Stimulated activated naive CD8-positive, alpha-beta T cell treated with anti-CD3 and anti-CD28 coated beads, Interleukin-15, Interleukin-2, amounts not matched to agents 100 ng/mL and 50 ng/mL, for 24 hours (primary cell): Measurements from ENCODE around the gene SPSB1.
A peak's percentile ranks its signal among the peaks of the same experiment; 100 is the strongest.

Experiments used
- H3K27ac Mint-ChIP-seq: one replicate; pipeline ENCODE4 v1.8.0; 2021; ENCODE audit warnings: mild to moderate bottlenecking, mixed read lengths
- H3K27me3 Mint-ChIP-seq: one replicate; pipeline ENCODE4 v1.8.0; 2021; ENCODE audit warnings: mixed read lengths
- H3K36me3 Mint-ChIP-seq: one replicate; pipeline ENCODE4 v1.8.0; 2021; ENCODE audit warnings: low read depth, mixed read lengths
- H3K4me1 Mint-ChIP-seq: one replicate; pipeline ENCODE4 v1.8.0; 2021; ENCODE audit warnings: low read depth, mixed read lengths
- H3K4me3 Mint-ChIP-seq: one replicate; pipeline ENCODE4 v1.8.0; 2021; ENCODE audit warnings: mild to moderate bottlenecking, mixed read lengths
- H3K9me3 Mint-ChIP-seq: one replicate; pipeline ENCODE4 v1.8.0; 2021; ENCODE audit warnings: mixed read lengths

SPSB1 gene

DNA sequence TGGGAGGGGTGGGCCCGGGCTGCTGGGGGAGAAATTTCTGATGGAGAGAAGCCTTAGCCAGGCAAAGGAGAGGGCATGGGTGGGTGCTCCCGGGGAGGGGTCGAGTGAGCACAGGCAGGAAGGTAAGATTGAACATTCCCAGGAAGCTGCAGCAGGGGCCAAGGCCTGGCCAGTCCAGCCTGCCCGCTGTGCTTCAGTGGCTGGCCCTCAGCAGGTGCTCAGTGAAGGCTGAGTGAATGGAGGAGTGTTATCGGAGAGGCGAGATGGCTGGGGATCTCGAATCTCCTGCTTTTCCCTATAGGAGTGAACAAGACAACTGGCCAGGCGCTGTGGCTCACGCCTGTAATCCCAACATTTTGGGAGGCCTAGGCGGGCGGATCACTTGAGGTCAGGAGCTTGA lies 20.9 kb downstream of the SPSB1 start:
- Mint-ChIP-seq H3K9me3 (no peaks in the 10 kb centered on the region), H3K27me3 (no peaks in the 10 kb centered on the region)

DNA sequence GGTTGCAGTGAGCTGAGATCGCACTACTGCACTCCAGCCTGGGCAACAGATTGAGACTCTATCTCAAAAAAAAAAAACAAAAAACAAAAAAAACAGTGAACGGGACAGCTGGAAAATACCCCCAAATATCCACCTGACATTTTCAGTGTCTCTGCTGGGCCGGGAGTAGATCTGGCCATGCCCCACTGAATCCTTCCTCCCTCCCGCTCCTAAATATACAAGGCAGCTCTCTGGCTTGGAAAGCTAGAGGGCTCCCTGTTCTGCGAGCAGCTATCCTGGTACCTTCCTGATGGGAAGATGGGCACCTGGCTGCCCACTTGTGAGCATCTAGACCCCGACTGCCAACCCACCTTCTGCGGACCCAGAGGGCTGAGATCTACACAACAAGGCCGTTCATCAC lies 21.4 kb downstream of the SPSB1 start:
- Mint-ChIP-seq H3K27ac (no peak overlapping the region), H3K36me3 (no peaks in the 10 kb centered on the region), H3K4me1 (peaks cover 41% of the 10 kb centered on the region), H3K9me3 (no peaks in the 10 kb centered on the region), H3K4me3 (no peak overlapping the region), H3K27me3 (no peaks in the 10 kb centered on the region)

More for the DNA sequence above, 20.9 kb downstream of the SPSB1 start:
- H3K4me1 Mint-ChIP-seq, result peaks cover 41% of the 10 kb centered on the region
- H3K4me3 Mint-ChIP-seq, result no peak overlapping the region
- H3K36me3 Mint-ChIP-seq, result no peaks in the 10 kb centered on the region
- no peak overlapping the region for H3K27ac Mint-ChIP-seq

DNA sequence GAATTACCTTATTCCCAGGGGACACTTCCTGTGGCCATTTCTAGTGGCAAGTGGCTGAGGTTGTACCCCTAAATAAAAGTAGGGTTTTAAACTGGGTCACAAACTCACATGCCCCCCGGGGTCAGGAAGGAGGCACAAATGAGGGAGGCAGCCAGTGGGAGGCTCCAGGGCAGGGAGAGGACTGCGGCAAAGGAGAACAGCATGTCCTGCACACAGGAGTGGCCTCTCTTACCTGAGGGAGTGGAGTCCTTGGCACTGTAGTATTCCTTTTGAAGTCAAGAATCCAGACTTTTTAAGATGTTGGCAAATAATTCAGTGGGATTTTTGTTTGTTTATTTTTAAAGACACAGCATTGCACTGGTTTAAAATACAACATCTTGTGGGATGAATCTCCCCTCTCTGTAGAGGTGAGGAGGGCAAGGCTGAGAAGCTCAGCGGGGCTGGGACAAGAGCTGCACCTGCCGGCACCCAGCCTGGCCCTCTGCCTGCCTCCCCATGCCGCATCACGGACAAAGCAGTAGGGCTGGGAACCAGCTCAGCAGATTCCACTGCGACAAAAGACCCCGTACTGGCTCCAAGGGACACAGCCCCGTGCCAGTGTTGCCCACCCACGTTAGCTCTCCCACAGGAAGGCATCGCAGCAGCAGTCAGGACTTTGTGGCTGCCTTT lies 22.2 kb downstream of the SPSB1 start:
- H3K27ac Mint-ChIP-seq, result peak overlapping the region; percentile 49
- no peaks in the 10 kb centered on the region for H3K27me3 Mint-ChIP-seq

DNA sequence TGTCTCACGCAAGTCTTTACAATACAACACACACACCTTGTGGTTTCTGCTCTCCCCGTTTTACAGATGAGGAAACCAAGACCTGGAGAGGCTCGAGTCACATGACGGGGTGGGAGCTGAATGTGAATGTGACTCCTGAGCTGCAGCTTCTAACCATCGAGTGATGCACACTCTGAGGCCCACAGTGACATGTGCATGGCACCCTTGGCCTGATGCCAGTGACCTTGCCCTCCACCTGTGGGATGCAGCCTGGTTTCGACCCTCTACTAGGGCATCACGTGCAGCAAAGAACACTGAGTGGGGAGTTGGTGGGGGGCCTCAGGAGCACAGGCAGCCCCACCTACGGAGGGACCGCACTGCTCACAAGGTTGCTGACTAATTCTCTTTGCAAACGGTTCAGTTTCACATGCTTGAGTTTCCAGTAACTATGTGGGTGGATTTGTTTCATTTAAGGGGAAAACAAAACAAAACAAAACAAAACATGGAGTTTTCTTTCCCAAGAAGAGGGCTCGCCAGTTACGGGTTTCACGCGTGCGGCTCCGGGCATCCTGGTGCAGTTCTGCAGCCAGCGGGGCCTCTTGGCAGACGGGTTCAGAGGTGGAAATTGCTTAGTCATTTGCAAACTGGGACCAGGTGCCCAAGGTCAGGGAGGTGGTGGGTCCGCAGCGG lies 22.9 kb downstream of the SPSB1 start:
- Mint-ChIP-seq H3K9me3 (no peaks in the 10 kb centered on the region), H3K27ac (peak overlapping the region; percentile 49), H3K36me3 (no peaks in the 10 kb centered on the region), H3K27me3 (no peaks in the 10 kb centered on the region), H3K4me3 (peak overlapping the region; percentile 3), H3K4me1 (peaks cover 41% of the 10 kb centered on the region)

More for the DNA sequence above, 22.2 kb downstream of the SPSB1 start:
- Mint-ChIP-seq H3K9me3 (no peaks in the 10 kb centered on the region), H3K36me3 (no peaks in the 10 kb centered on the region), H3K4me1 (peaks cover 41% of the 10 kb centered on the region), H3K4me3 (no peak overlapping the region)

DNA sequence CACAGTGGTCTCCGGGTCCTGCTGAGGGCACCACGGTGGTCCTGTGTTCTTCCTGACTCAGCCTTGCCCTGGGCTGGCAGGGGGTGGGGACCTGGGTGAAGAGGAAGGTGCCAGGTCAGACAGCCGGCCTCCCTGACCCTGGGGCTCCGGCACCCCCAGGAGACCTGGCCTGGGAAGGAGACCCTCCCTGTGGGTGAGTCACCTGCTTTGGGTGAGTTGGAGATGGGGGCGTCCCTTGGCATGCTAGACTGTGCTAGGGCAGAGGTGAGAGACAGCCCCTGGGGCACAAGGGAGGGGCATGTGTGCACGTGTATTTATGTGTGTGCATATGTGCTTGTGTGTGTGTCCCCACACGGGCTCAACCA lies 23.4 kb downstream of the SPSB1 start:
- Mint-ChIP-seq H3K4me1 (peaks cover 41% of the 10 kb centered on the region), H3K9me3 (no peaks in the 10 kb centered on the region), H3K36me3 (no peaks in the 10 kb centered on the region), H3K27me3 (no peaks in the 10 kb centered on the region), H3K27ac (no peak overlapping the region), H3K4me3 (no peak overlapping the region)

DNA sequence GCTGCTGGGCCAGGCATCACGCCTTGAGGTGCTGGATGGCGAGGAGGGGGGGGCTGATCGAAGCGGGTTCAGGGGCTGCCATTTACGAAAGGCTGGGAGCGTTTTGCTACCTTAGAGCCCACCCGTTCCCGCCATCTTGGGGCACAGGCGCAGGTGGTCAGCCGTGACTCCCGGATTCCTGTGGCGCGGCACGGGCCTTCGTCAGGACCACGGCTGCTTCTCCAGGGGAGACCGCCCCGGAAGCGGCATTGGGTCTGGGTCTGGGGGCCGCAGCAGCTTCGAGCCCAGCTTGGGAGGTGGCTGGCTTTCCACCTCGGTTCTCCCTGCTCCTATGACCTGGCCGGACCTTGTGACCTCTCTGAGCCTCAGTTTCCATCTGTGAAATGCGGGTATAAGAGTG lies 23.8 kb downstream of the SPSB1 start:
- no peaks in the 10 kb centered on the region for H3K36me3 Mint-ChIP-seq
- no peak overlapping the region for H3K27ac Mint-ChIP-seq
- H3K4me1 Mint-ChIP-seq, result peaks cover 41% of the 10 kb centered on the region
- no peak overlapping the region for H3K4me3 Mint-ChIP-seq
- H3K9me3 Mint-ChIP-seq, result no peaks in the 10 kb centered on the region
- H3K27me3 Mint-ChIP-seq, result no peaks in the 10 kb centered on the region

DNA sequence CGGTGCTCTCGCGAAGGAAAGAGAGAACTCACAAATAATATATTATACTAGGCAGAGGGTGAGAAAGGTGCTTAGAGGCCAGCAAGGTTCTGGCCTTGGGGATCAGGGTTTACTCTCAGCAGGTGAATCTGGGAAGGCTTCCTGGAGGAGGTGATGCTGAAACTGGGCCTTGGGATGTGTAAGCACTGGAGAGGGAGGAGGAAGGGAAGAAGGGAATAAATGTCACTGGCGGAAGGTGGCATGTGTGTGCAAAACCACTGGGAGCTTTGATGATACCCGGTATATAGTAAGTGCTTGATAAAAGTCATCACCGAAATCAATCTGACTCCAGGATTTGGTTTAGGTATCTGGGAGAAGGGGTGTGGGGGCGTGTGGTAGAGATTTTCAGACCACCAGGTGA lies 24.4 kb downstream of the SPSB1 start:
- no peak overlapping the region for H3K4me3 Mint-ChIP-seq
- H3K9me3 Mint-ChIP-seq, result no peaks in the 10 kb centered on the region
- peaks cover 41% of the 10 kb centered on the region for H3K4me1 Mint-ChIP-seq
- H3K27ac Mint-ChIP-seq, result no peak overlapping the region
- H3K36me3 Mint-ChIP-seq, result no peaks in the 10 kb centered on the region
- H3K27me3 Mint-ChIP-seq, result no peaks in the 10 kb centered on the region

DNA sequence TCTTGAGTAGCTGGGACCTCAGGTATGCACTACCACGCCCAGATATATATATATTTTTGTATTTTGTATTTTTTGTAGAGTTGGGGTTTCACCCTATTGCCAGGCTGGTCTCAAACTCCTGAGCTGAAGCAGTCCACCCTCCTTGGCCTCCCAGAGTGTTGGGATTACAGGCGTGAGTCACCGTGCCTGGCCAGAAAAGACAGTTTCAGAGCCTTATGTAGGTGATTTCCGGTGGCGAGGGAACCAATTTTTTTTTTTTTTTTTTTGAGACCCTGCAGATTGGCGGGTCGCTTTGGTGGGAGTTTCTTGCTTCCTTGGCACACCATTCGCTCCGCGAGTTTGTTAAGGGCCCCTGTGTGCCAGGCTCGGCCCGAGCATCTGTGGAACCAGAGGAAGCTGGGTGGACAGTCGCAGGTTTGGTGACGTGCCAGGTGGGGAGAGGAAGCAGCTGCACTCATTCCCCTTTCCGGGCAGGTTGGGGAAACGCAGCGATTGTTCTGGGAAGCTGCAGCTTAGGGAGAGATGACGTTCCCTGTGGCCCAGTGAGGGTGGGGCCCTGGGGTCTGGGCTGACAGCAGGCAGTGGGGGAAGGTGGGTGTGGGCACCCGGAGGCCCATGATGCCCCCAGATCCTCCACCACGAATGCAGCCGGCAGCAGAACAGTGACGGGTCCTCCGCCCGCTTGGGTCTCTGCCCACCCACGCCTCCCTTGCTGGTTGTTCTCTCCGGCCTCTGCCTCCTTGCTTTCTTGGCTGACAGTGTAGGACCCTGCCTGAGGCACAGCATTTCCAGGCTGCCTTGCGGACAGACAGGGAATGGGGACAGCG lies 25.1 kb downstream of the SPSB1 start:
- peak overlapping the region; percentile 3 for H3K27ac Mint-ChIP-seq
- H3K4me3 Mint-ChIP-seq, result peak overlapping the region; percentile 47
- no peaks in the 10 kb centered on the region for H3K36me3 Mint-ChIP-seq
- H3K27me3 Mint-ChIP-seq, result no peaks in the 10 kb centered on the region
- H3K9me3 Mint-ChIP-seq, result no peaks in the 10 kb centered on the region
- peaks cover 41% of the 10 kb centered on the region for H3K4me1 Mint-ChIP-seq

DNA sequence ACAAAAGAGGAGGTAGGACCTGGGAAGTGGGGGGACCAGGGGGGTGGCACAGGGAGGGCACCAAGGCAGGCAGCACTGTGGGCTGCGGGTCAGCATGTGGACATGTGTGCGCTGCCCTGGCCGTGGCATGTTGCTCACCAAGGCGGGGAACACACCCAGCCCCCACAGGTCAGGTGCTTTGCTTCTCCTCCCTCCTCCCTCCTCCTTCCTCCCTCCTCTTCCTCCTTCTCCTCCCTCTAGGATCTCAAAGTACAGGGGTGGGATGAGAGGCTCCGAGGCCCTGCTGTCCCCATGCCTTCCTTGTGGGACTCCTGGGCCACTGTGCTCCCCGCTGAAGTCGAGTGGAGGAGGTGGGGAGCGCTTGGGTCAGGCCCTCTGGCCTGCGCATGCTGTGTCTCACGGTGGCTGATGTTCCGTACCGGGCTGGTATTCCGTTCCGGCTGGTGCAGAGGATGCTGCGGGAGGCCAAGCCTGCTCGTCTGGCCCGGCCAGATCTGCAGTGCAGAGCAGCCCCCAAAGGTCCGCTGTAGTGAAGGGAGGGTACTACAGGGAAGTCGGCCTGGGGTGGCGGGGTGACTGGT lies 26.6 kb downstream of the SPSB1 start:
- Mint-ChIP-seq H3K4me3 (no peak overlapping the region), H3K27me3 (no peaks in the 10 kb centered on the region), H3K27ac (no peak overlapping the region), H3K9me3 (no peaks in the 10 kb centered on the region), H3K4me1 (peaks cover 40% of the 10 kb centered on the region), H3K36me3 (no peaks in the 10 kb centered on the region)

DNA sequence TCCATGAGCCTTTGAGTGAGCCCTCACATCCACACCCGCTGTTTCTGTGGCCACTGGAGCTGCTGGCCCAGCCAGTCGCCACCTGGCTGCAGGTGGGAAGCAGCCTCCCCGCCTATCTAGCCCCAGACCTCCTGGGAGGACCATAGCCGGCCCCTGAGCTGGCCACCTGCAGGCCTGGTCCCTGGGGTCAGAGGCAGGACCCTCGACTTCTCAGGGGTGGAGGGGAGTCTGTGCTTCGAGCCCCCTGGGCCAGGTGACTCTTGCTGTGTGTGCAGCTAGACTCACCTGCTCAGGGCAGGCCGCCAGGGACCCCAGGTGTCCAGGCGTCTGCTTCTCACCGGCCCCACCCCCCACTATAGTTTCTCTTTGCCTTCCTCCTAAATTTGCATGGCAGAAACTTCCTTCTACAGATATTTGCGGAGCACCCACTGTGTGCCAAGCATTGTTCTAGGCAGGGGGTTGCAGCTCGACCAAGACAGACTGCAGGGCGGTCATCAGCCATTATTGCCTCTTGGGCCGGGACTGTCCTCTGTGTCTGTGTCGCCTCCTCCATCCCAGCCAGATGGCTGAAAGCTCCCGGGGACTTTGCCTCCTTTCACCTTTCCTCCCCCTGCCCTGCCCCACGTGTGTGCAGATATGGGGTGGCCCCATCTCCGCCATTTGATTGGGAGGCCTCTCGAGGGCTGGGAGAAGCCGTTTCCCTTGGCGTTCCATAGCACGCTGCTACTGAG lies 27.3 kb downstream of the SPSB1 start:
- Mint-ChIP-seq H3K4me1 (peaks cover 33% of the 10 kb centered on the region), H3K9me3 (no peaks in the 10 kb centered on the region), H3K27me3 (no peaks in the 10 kb centered on the region), H3K27ac (no peak overlapping the region), H3K4me3 (no peak overlapping the region), H3K36me3 (no peaks in the 10 kb centered on the region)

DNA sequence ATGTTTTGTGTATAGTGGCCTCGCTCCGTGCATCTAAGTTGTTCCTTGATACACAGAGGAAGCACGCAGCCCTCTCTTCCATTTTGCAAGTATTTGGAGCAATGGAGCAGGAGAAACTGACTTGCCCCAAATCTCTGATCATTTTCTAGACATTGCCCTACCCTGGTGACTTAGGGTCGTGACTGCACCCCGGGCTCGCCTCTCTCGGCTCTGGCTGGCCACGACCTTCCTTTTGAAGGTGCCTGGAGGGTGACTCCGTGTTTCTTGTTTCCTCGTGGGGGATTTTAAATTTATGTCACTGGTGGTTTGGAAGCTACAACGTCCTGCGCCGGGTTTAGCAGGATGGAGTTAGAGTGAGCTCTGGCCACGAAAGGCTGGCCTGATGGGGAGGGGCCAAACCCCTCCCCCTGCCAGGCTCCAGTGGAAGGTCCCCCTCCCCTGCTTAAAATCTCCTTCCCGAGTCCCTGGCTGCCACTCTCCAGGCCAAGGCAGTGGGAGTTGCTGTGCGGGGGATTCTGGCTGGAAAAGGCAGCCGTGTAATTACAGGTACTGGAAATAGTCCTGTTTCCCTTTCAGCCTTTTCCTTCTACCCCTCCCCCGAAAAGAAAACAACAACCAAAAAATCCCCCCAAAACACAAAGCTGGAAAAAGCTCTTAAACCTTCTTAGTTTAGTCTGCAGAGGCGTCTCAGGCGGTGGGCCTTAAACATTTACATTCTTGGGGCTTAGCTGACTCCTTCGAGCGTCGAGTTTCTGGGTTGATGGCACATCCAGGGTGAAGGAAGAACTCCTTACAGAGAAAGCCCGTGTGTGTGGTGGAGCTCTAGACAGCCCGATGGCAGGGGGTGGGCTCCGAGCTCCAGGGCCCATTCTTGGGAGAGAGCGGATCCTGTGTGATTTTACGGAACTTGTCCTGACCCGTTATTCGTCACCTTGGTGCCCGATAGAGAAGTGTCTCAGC lies 28.1 kb downstream of the SPSB1 start:
- no peaks in the 10 kb centered on the region for H3K27me3 Mint-ChIP-seq
- no peaks in the 10 kb centered on the region for H3K36me3 Mint-ChIP-seq
- peaks cover 25% of the 10 kb centered on the region for H3K4me1 Mint-ChIP-seq
- no peak overlapping the region for H3K4me3 Mint-ChIP-seq
- H3K27ac Mint-ChIP-seq, result no peak overlapping the region
- no peaks in the 10 kb centered on the region for H3K9me3 Mint-ChIP-seq

DNA sequence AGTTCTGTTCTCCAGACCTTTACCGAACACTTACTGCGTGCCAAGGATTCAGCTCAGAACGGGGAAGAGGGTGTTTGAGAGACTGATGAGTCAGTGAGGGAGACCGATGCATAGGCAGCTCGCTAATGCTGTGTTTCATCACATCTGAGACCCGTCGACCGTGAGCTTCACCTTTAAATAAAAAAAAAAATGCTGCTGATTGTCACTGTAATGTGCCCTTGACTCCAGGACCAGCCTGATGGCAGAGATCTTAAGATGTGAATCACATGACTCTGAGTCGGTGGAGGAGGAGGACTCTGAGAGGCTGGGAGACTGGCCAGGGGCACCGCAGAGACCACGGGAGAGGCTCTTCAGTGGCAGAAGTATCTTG lies 28.8 kb downstream of the SPSB1 start:
- no peak overlapping the region for H3K4me3 Mint-ChIP-seq

DNA sequence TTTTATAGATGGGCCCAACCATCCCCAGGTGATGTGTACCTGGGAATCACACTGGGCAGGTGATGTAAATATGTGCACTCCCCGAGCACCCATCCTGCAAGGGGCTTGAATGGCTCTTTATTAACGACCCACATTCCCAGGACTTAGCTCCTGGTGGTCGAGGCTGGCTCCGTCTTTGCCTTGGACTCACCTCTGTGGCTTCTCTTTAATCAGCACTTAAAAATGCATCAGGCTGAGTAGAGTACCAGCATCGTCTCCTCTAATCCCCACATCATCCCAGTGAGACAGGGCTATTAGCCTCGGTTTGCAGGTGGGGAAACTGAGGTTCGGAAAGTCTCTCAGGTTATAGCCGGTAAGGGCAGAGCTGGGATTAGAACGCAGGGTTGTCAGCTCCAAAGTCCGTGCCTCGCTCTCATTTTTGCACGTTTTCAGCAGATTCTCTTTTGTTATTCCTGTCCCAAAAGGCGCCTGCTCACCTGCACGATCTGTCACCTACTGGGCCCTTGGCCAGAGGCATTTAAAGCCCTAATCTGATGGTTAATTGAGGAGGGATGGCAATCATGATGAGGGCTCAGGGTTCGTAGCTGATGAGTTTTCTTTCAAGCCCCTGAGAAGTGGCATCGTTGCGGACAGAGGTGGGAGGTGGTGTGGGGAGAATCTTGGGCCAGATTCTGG lies 29.4 kb downstream of the SPSB1 start:
- no peak overlapping the region for H3K27ac Mint-ChIP-seq
- H3K4me3 Mint-ChIP-seq, result no peak overlapping the region
- H3K9me3 Mint-ChIP-seq, result no peaks in the 10 kb centered on the region
- peaks cover 14% of the 10 kb centered on the region for H3K4me1 Mint-ChIP-seq
- no peaks in the 10 kb centered on the region for H3K36me3 Mint-ChIP-seq
- no peaks in the 10 kb centered on the region for H3K27me3 Mint-ChIP-seq

More for the DNA sequence above, 28.8 kb downstream of the SPSB1 start:
- Mint-ChIP-seq H3K4me1 (peaks cover 18% of the 10 kb centered on the region), H3K27ac (no peak overlapping the region), H3K36me3 (no peaks in the 10 kb centered on the region), H3K27me3 (no peaks in the 10 kb centered on the region), H3K9me3 (no peaks in the 10 kb centered on the region)
